ENCODE data around the gene PMEPA1. TPM values are rescaled to one million over a fixed set of nuclear protein-coding genes. Genes with fewer than 3 reads are reported as not detected.

The PMEPA1 gene
- total RNA-seq, 1 experiment from 2014 or later: 14.6 TPM

- no peak for DNase-seq (ENCODE audit: low read depth)
Observed at GRCh38 chr20:57661746-57662455, 47.9 kb downstream of the PMEPA1 start.

GRCh38 chr20:57660922-57661745, 48.7 kb downstream of the PMEPA1 start:
- no peak for DNase-seq (ENCODE audit: low read depth)

DNA sequence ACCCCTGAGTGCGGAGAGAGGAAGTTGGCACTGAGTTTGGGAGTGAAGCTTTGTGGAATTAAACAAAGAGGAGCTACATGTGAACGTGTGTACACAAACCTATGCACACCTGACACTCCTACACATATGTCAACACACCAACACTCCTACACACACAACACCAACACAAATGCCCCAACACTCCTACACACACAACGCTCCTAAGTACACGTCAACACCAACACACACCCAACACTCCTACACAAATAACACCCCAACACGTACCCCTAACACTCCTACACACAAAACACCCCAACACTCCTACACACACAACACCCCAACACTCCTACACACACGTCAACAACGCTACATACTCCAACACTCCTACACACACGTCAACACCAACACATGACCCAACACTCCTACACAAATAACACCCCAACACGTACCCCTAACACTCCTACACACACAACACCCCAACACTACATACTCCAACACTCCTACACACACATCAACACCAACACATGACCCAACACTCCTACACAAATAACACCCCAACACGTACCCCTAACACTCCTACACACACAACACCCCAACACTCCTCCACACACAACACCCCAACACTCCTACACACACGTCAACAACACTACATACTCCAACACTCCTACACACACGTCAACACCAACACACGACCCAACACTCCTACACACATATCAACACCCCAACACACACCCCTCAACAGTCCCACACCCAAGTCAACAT, 49.5 kb downstream of the PMEPA1 start:
- DNase-seq (ENCODE audit: low read depth): no peak

- no peak for DNase-seq (ENCODE audit: low read depth)
Observed at GRCh38 chr20:57659517-57660180, 50.2 kb downstream of the PMEPA1 start.

- no peak for DNase-seq (ENCODE audit: low read depth)
Observed at GRCh38 chr20:57658833-57659516, 50.8 kb downstream of the PMEPA1 start.

DNA sequence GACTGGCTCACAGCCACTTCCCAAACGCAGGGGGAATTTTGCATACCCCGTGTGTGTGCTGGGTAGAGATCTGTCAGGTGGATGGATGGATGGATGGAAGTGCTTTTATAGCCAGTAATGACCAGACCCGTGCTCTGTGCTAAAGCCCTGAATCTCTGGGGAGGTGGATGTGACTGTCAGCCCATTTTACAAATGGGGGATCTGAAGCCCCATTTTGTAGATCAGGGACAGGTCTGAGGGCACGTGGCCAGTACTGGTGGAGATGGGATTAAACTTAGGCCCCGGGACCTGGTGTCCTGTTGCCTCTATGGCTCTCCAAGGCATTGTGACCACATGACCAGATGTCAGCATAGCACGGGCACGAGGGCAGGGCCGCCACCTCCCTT, 51.4 kb downstream of the PMEPA1 start:
- no peak for DNase-seq (ENCODE audit: low read depth)

DNA sequence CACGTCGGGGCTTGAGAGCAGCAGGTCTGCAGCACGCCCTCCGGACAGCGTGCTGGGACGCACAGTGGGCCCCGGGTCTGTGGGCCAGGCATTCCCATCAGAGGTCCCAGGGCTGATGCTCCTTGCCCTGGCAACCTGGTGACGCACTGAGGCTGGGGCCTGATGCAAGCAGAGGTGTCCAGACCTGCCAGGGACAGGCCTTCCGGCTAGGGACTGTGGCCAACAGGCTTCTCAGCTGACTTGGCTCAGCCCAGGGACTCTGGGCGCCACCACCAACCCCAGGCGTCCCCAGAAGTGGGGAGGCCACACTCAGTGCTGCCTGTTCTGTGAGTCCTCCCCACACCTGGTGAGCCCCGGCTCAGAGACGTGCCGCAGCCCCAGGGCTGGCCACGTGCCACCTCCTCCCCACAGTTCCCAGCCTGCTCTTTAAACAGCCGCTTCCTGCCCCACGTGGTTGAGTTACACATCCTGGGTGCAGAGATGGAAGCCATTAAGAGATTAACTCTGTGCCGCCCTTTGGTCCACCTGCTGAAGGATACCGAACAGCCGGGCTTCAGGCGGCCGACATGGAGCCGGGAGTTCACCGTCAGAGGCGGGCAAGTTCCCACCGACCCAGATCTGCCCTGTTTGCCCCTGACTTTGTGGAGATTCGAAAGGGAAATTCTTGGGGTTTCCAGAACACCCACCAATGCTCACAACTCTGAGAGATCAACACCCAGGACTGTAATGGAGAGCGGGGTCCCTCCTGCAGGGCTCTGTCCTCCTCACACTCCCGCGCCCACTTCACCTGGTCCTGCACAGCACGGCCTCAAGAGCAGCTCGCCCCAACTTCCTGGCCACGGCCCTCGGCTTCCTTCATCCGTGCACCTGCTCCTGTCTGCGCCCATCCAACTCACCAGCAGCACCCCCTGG, 52.0 kb downstream of the PMEPA1 start:
- no peak for DNase-seq (ENCODE audit: low read depth)

DNA sequence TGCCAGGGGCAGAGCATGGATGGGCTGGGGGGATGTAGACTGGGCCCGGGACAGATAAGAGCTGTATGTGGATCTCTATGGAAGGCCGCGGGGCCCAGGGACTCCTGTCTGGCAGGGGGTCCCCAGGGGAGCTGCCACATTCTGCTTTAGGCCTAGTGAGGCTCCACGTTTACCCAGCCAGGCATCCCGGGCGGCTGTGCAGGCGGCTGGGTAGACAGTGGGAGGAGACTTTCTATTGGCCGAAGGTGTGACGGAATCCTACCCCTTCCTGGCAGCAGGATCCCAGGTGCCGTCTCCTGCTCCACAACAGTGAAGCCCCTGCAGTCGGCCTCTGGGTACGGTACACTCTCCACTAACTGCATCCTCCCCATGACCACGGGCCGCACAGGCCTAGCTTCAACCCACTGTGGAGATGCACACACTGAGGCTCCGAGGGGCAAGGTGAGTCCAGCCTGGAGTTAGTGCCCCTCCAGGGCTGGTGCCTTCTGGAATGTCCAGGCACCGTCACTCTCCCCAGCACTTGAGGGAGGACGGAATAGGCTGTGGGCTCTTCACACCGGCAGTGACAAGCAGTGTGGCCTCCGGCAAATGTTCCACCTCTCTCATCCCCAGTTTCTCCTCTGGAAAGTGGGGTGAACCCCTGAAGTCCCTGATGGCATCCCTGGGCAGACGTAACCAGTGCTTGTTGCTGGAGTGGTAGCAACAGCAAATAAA, 52.8 kb downstream of the PMEPA1 start:
- no peak for DNase-seq (ENCODE audit: low read depth)

DNA sequence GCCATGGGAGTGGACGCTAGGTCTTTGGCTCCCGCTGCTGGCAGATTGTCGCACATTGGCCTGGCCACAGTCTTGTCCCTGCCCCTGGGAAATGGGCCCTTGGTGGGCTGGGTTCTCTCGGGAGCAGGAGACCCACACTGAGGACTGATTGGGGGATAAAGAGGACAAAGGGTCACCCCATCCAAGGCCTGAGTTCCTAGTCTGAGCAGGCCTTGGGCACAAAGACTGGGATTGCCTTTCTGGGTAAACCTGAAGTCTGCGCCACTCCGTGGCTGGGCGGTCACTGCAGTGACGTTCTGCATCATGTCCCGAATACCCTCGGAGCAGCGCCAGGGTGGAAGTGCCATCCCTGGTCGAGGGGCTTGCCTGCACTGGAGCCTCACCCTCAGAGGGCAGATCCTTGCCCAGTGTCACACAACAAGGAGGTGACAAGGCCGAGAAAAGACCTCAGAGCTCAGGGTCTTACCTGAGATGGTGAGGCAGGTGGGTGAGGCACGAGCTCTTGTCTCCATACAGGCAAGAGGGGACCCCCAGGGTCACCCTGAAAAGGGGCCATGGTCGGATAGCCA, 53.5 kb downstream of the PMEPA1 start:
- DNase-seq (ENCODE audit: low read depth): no peak

- no peak for DNase-seq (ENCODE audit: low read depth)
Observed at GRCh38 chr20:57655809-57656155, 54.0 kb downstream of the PMEPA1 start.

- DNase-seq (ENCODE audit: low read depth): no peak
Observed at GRCh38 chr20:57654998-57655808, 54.6 kb downstream of the PMEPA1 start.

GRCh38 chr20:57654363-57654997, 55.3 kb downstream of the PMEPA1 start:
- DNase-seq (ENCODE audit: low read depth): peak; percentile 41

DNA sequence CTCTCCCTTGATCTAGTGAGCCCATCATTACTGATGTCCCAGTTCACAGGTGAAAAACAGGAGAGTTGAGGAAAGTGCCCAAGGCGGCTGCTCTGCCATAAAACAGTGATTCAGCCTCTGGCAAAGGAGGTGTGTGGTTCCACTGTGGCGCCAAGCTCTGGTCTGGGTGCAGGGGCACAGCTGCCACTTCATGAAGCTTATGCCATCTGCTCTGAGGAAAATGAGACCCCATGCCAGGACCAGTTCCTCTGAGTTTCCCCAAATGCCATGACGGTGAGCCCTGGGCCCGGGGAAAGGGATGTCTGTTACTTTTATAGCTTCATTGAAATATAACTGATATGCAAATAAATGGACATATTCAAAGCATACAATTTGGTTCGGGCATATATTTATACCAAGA, 55.9 kb downstream of the PMEPA1 start:
- DNase-seq (ENCODE audit: low read depth): no peak

GRCh38 chr20:57653546-57653900, 56.3 kb downstream of the PMEPA1 start:
- no peak for DNase-seq (ENCODE audit: low read depth)

- no peak for DNase-seq (ENCODE audit: low read depth)
Observed at GRCh38 chr20:57652606-57653545, 56.9 kb downstream of the PMEPA1 start.

DNA sequence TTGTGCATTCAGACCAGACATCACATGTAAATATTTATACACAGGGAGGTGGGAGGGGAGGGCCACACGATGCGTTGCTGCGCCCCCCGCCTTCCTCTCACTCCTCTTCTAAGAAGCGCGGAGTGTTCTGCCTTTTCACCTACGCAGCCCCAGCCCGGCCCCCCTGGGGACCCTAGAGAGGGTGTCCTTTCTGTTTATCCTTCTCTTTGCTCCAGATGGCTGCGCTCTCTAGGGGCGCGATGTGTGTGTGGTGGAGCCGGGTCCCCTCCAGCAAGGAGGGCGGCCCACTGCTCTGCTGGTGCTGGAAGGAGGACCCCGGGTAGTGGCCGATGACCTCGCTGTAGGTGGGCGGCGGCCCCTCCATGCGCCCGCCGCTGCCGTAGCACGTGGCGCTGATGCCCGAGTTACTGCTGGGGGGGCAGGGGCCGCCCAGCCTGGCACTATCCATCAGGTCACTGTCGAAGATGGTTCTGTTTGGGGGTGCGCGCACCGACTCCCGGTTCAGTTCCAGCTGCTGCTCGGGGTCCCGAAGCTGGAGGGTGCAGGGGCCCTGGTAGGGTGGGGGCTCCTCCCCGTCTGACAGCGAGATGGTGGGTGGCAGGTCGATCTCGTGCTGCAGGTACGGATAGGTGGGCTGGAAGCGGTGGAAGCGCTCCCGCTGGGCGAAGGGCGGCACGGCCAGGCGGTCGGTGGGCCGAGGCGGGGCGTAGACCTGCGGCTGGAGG, 57.8 kb downstream of the PMEPA1 start:
- DNase-seq (ENCODE audit: low read depth): no peak

All from M059J (cell line).